Heart left ventricle (tissue), 16 donors: ENCODE results near the gene COX14. TPM values are rescaled to one million over a fixed set of nuclear protein-coding genes. Genes with fewer than 3 reads are reported as not detected.
A peak's percentile ranks its signal among the peaks of the same experiment; 100 is the strongest.
"Not testable (repeated sequence)": the region's sequence is repeated elsewhere in the genome, so short reads cannot be mapped to it uniquely, and the experiment has no call there.

Experiments used
- ATAC-seq, 4 donors: fragments of 200-7000 bp; cut with Tn5 transposase; one replicate each; pipeline ENCODE4 v1.9.1; 2020 to 2022; ENCODE audit warnings: moderate library complexity in 4 of 4, mild to moderate bottlenecking in 3 of 4, moderate number of reproducible peaks in 1 of 4
- DNase-seq, 5 donors: peaks; one replicate each; pipeline ENCODE4 v3.0.0-alpha.2; 2020
- H3K27ac ChIP-seq, 12 donors: fragments of 200-600 bp; sonication (generic) in 4 of 12; one replicate each; pipeline versions ENCODE4 v1.5.0 to v1.8.0; 2016 to 2022; ENCODE audit warnings: mild to moderate bottlenecking in 2 of 12
- H3K27me3 ChIP-seq, 9 donors: fragments of 200-600 bp; sonication (generic) in 2 of 9; one replicate each; pipeline versions ENCODE4 v1.5.1 to v1.8.0; 2016 to 2022; ENCODE audit warnings: mild to moderate bottlenecking in 3 of 9
- H3K36me3 ChIP-seq, 9 donors: fragments of 200-600 bp; sonication (generic) in 2 of 9; one replicate each; pipeline versions ENCODE4 v1.5.0 to v1.8.0; 2018 to 2022; ENCODE audit warnings: mild to moderate bottlenecking in 2 of 9
- H3K4me1 ChIP-seq, 12 donors: fragments of 200-600 bp; sonication (generic) in 4 of 12; one replicate each; pipeline versions ENCODE4 v1.5.0 to v1.8.0; 2016 to 2022; ENCODE audit warnings: mild to moderate bottlenecking in 3 of 12
- H3K4me3 ChIP-seq, 12 donors: fragments of 200-600 bp; sonication (generic) in 4 of 12; one replicate each; pipeline versions ENCODE4 v1.5.0 to v1.8.0; 2017 to 2022; ENCODE audit warnings: mild to moderate bottlenecking in 9 of 12, moderate library complexity in 4 of 12
- H3K9me3 ChIP-seq, 12 donors: fragments of 200-600 bp; sonication (generic) in 4 of 12; one replicate each; pipeline versions ENCODE4 v1.5.0 to v1.8.0; 2016 to 2022; ENCODE audit warnings: mild to moderate bottlenecking in 1 of 12
- POLR2A ChIP-seq, 2 donors: fragments of 450-650 bp; IDR thresholded peaks; one replicate each; pipeline ENCODE4 v1.6.1; 2017; ENCODE audit warnings: antibody characterized with exemption in 2 of 2, mild to moderate bottlenecking in 2 of 2, moderate library complexity in 2 of 2
- WGBS, 4 donors: extraction: QIAGEN DNeasy Blood & Tissue Kit in 2 of 4; methylation state at CpG; one replicate each; pipeline versions ENCODE4 v1.1.5 to v1.1.7; 2013 to 2018; 5-methylcytosine and 5-hydroxymethylcytosine counted together
- intact Hi-C, 10 donors: fragments of 100-400 bp; cut with DNase I; formaldehyde crosslinking; loops; one replicate each; pipeline versions ENCODE4 v1.11.1 to v1.14.2; 2022
- polyA plus RNA-seq, 2 donors: library from polyadenylated mRNA; stranded (reverse); fragments of 200-250 nt; gene quantifications; one replicate each; pipeline ENCODE4 v1.2.3, GENCODE V29; 2013
- total RNA-seq, 9 donors: library from RNA; depleted of rRNA in 2 of 9; stranded (reverse); fragments of >200 nt in 2 of 9; fragmentation: NEBNext Ultra II Directional in 3 of 9; extraction: Animal tissue kit (Norgen Biotek cat#: 25700) in 3 of 9; gene quantifications; one replicate each; pipeline versions ENCODE4 v1.1.0 to v1.2.4, GENCODE V29; 2016 to 2023
- TF ChIP-seq, protein P1 (sequence below), 12 donors: fragments of 200-600 bp; sonication (generic) in 4 of 12; IDR thresholded peaks; one replicate each; pipeline versions ENCODE4 v1.5.0 to v1.8.0; 2018 to 2022; ENCODE audit warnings: antibody characterized with exemption in 12 of 12, mild to moderate bottlenecking in 5 of 12
- donor health status: ischemic (EF 13 %, LVEDD 7.1; RV severe dilation, severe dysfunction).
- donor health status: healthy with polysubstance abuse.
- donor health status: DM: no; HTN: yes; CAD: no.
- donor health status: DM: no; HTN: no; CAD: no.
- donor health status: ischemic (EF 25% LVEDD 6.9; RV normal size, moderate dysfunction).
- donor health status: ischemic (EF 25% LVEDD 5.7; RV mildly dilated, moderate dysfunction).
- donor health status: healthy.
- donor health status: DM: yes; HTN: yes; CAD: no.
- donor health status: ischemic (EF 35%, LVEDD 5.7; RV mildly dilated, moderate dysfunction).
- donor health status: nonischemic (EF 11% LVEDD 7.7; RV severe dilation, severe dysfunction).
- donor health status: DM: yes; HTN: yes; CAD: no.
- donor health status: PGD.
- donor health status: ischemic (EF 29% LVEDD 5.4; RV normal size, mild dysfunction).
- donor health status: nonischemic (EF 23%, LVEDD 6.1; RV moderate dilation, normal function).

Gene COX14
- total and polyA plus RNA-seq, 11 donors, result 134 to 217 (median 159) TPM

GRCh38 chr12:50079771-50080170 is 32.3 kb upstream of the COX14 start:
- no peaks in the 10 kb centered on the region for H3K36me3 ChIP-seq
- WGBS, 4 donors, result 87 to 90% (median 88%) methylated on average over 5 of the region's 5 CpGs
- H3K4me1 ChIP-seq, result peaks cover 0 to 17% (median 8%) of the 10 kb centered on the region in 12 donors
- intact Hi-C loops, result loop anchor here in 9 of 10 donors (10.0 kb wide), 3 partner anchors 235 to 325 kb away; partner anchors contain the start of gene LARP4 (in 1 of the 9)
- DNase-seq (no peak), ATAC-seq (no peak)
- no peaks in the 10 kb centered on the region for H3K27me3 ChIP-seq
- no peaks in the 10 kb centered on the region for H3K9me3 ChIP-seq
- H3K4me3 ChIP-seq, result no peak overlapping the region
- no peak overlapping the region for H3K27ac ChIP-seq
- TF ChIP-seq, protein P1, sequence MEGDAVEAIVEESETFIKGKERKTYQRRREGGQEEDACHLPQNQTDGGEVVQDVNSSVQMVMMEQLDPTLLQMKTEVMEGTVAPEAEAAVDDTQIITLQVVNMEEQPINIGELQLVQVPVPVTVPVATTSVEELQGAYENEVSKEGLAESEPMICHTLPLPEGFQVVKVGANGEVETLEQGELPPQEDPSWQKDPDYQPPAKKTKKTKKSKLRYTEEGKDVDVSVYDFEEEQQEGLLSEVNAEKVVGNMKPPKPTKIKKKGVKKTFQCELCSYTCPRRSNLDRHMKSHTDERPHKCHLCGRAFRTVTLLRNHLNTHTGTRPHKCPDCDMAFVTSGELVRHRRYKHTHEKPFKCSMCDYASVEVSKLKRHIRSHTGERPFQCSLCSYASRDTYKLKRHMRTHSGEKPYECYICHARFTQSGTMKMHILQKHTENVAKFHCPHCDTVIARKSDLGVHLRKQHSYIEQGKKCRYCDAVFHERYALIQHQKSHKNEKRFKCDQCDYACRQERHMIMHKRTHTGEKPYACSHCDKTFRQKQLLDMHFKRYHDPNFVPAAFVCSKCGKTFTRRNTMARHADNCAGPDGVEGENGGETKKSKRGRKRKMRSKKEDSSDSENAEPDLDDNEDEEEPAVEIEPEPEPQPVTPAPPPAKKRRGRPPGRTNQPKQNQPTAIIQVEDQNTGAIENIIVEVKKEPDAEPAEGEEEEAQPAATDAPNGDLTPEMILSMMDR (IDR thresholded peaks at IDR 0.05), result no peak
- TF ChIP-seq POLR2A (IDR thresholded peaks at IDR 0.05), result no peak

DNA sequence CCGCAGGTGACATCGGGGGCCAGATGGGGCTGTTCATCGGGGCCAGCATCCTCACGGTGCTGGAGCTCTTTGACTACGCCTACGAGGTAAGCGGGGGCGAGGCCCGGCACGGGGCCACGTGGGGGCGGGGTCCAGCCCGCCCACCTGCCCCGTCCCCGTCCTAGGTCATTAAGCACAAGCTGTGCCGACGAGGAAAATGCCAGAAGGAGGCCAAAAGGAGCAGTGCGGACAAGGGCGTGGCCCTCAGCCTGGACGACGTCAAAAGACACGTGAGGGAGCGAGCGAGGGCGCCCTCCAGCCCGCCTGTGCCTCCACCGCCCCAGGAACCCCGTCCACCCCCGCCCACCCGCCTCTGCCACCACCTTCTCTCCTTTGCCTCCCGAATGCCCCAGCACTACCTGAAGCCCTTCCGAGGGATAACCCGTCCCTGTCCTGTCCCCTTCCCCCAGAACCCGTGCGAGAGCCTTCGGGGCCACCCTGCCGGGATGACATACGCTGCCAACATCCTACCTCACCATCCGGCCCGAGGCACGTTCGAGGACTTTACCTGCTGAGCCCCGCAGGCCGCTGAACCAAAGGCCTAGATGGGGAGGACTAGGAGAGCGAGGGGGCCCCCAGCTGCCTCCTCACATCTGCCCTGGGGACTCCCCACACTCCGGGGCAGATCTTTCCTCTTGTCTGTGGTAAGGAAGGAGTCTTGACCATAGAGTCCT is 30.8 kb upstream of the COX14 start:
- Histone ChIP-seq H3K27ac (no peak overlapping the region), H3K27me3 (no peaks in the 10 kb centered on the region), H3K36me3 (no peaks in the 10 kb centered on the region), H3K4me3 (no peak overlapping the region), H3K9me3 (no peaks in the 10 kb centered on the region), H3K4me1 (peaks cover 0 to 20% (median 11%) of the 10 kb centered on the region in 12 donors)
- 45 to 54% (median 49%) methylated on average over 43 to 46 of the region's 46 CpGs for WGBS, 4 donors
- DNase-seq (no peak), ATAC-seq (no peak)
- TF ChIP-seq, protein P1 (IDR thresholded peaks at IDR 0.05), result no peak
- TF ChIP-seq POLR2A (IDR thresholded peaks at IDR 0.05), result no peak
- intact Hi-C loops, result loop anchor here in 3 of 10 donors (10.0 kb wide), 1 partner anchor 234 kb away; no protein-coding TSS in a partner anchor

- no peaks in the 10 kb centered on the region for H3K9me3 ChIP-seq
- TF ChIP-seq POLR2A (IDR thresholded peaks at IDR 0.05), result no peak
- TF ChIP-seq, protein P1 (IDR thresholded peaks at IDR 0.05), result no peak
- H3K36me3 ChIP-seq, result peaks cover 0 to 13% (median 12%) of the 10 kb centered on the region in 9 donors
- DNase-seq (no peak), ATAC-seq (no peak)
- H3K4me3 ChIP-seq, result no peak overlapping the region
- 84 to 87% (median 86%) methylated on average over 7 of the region's 7 CpGs for WGBS, 4 donors
- H3K27me3 ChIP-seq, result no peaks in the 10 kb centered on the region
- H3K4me1 ChIP-seq, result peaks cover 0 to 23% (median 11%) of the 10 kb centered on the region in 12 donors
- intact Hi-C loops, result loop anchor here in 3 of 10 donors (10.0 kb wide), 1 partner anchor 232 kb away; no protein-coding TSS in a partner anchor
- no peak overlapping the region for H3K27ac ChIP-seq
These were observed 29.4 kb upstream of the COX14 start for GRCh38 chr12:50082644-50083043.

GRCh38 chr12:50083301-50083700 is 28.7 kb upstream of the COX14 start:
- ATAC-seq (no peak), DNase-seq (no peak)
- TF ChIP-seq, protein P1 (IDR thresholded peaks at IDR 0.05), result no peak
- TF ChIP-seq POLR2A (IDR thresholded peaks at IDR 0.05), result no peak
- H3K4me1 ChIP-seq, result peaks cover 0 to 29% (median 12%) of the 10 kb centered on the region in 12 donors
- no peak overlapping the region for H3K4me3 ChIP-seq
- no peaks in the 10 kb centered on the region for H3K9me3 ChIP-seq
- WGBS, 4 donors, result 83 to 100% (median 95%) methylated on average over 1 of the region's 1 CpG
- no peaks in the 10 kb centered on the region for H3K27me3 ChIP-seq
- peaks cover 0 to 20% (median 17%) of the 10 kb centered on the region in 9 donors for H3K36me3 ChIP-seq
- H3K27ac ChIP-seq, result no peak overlapping the region
- intact Hi-C loops, result loop anchor here in 3 of 10 donors (10.0 kb wide), 1 partner anchor 232 kb away; no protein-coding TSS in a partner anchor

- Histone ChIP-seq H3K36me3 (peaks cover under 1 to 31% (median 28%) of the 10 kb centered on the region in 9 donors), H3K4me3 (peak overlapping the region; percentile 80 to 99 (median 94)), H3K4me1 (peaks cover 0 to 29% (median 14%) of the 10 kb centered on the region in 12 donors), H3K27ac (peak overlapping the region; percentile 90 to 100 (median 98))
- ATAC-seq, H3K9me3 ChIP-seq, H3K27me3 ChIP-seq, DNase-seq: not testable (repeated sequence)
- intact Hi-C loops, result loop anchor here in 4 of 10 donors (2.0 to 10.0 kb wide), 3 partner anchors 26 to 230 kb away; partner anchors contain the start of gene CERS5 (in 1 of the 4)
- 37 to 44% (median 40%) methylated on average over 7 of the region's 7 CpGs for WGBS, 4 donors
These were observed 27.6 kb upstream of the COX14 start for GRCh38 chr12:50084409-50084774.
